Smooth muscle cell (in vitro differentiated cells): ENCODE data around the gene GRM7. TPM values are rescaled to one million over a fixed set of nuclear protein-coding genes. Genes with fewer than 3 reads are reported as not detected.

Experiments used
- DNase-seq: peaks from one replicate; lab custom pipeline; 2025; ENCODE audit not compliant: unreplicated experiment; lab: John Stamatoyannopoulos, UW
- H2AFZ ChIP-seq: fragments of 200-600 bp; sonication (generic); 2 replicates; pipeline ENCODE4 v1.6.0; 2016; ENCODE audit warnings: antibody characterized with exemption, low read depth, mild to moderate bottlenecking
- H3F3A ChIP-seq: fragments of 200-600 bp; sonication (generic); 2 replicates; pipeline ENCODE4 v1.6.0; 2017; ENCODE audit warnings: antibody characterized with exemption, low read depth
- H3K27ac ChIP-seq: fragments of 200-600 bp; sonication (generic); 2 replicates; pipeline ENCODE4 v1.5.1; 2016; ENCODE audit warnings: low read depth, mild to moderate bottlenecking
- H3K27me3 ChIP-seq: fragments of 200-600 bp; sonication (generic); 2 replicates; pipeline ENCODE4 v1.6.1; 2016; ENCODE audit warnings: low read depth, mild to moderate bottlenecking
- H3K36me3 ChIP-seq: fragments of 200-600 bp; sonication (generic); 2 replicates; pipeline ENCODE4 v1.5.1; 2016; ENCODE audit warnings: low read depth
- H3K4me1 ChIP-seq: fragments of 200-600 bp; sonication (generic); 2 replicates; pipeline ENCODE4 v1.5.1; 2016; ENCODE audit warnings: low read depth
- H3K4me2 ChIP-seq: fragments of 200-600 bp; sonication (generic); 2 replicates; pipeline ENCODE4 v1.6.0; 2016; ENCODE audit warnings: mild to moderate bottlenecking
- H3K4me3 ChIP-seq: fragments of 200-600 bp; sonication (generic); 2 replicates; pipeline ENCODE4 v1.5.1; 2016; ENCODE audit warnings: mild to moderate bottlenecking
- H3K79me2 ChIP-seq: fragments of 200-600 bp; sonication (generic); 2 replicates; pipeline ENCODE4 v1.6.0; 2016; ENCODE audit warnings: low read depth, mild to moderate bottlenecking
- H3K9ac ChIP-seq: fragments of 200-600 bp; sonication (generic); 2 replicates; pipeline ENCODE4 v1.6.0; 2016; ENCODE audit warnings: low read depth
- H3K9me3 ChIP-seq: fragments of 200-600 bp; sonication (generic); replicated peaks from 2 replicates; pipeline ENCODE4 v1.5.1; 2016; ENCODE audit warnings: low read depth
- H4K20me1 ChIP-seq: fragments of 200-600 bp; sonication (generic); 2 replicates; pipeline ENCODE4 v1.6.0; 2016; ENCODE audit warnings: low read depth
- CTCF ChIP-seq: fragments of 200-600 bp; sonication (generic); IDR thresholded peaks from 2 replicates; pipeline ENCODE4 v1.5.1; 2017; ENCODE audit warnings: borderline replicate concordance, mild to moderate bottlenecking, antibody characterized with exemption; ENCODE audit not compliant: insufficient read depth, poor library complexity, severe bottlenecking
- WGBS: methylation state at CpG from one replicate; pipeline ENCODE4 v1.1.7; 2016; ENCODE audit warnings: low lambda C conversion rate; 5-methylcytosine and 5-hydroxymethylcytosine counted together
- polyA plus RNA-seq: library from polyadenylated mRNA; unstranded; fragments of >200 nt; fragmentation: Nextera tagmentation; extraction: Ambion mirVana; gene quantifications from 2 replicates; pipeline ENCODE4 v1.2.1, GENCODE V29; 2016
- total RNA-seq: library from RNA; depleted of rRNA; stranded (reverse); fragments of >200 nt; gene quantifications from 2 replicates; pipeline ENCODE4 v1.2.3, GENCODE V29; 2014

GRM7 gene
- total and polyA plus RNA-seq, 2 experiments from 2014 or later: not detected

DNA sequence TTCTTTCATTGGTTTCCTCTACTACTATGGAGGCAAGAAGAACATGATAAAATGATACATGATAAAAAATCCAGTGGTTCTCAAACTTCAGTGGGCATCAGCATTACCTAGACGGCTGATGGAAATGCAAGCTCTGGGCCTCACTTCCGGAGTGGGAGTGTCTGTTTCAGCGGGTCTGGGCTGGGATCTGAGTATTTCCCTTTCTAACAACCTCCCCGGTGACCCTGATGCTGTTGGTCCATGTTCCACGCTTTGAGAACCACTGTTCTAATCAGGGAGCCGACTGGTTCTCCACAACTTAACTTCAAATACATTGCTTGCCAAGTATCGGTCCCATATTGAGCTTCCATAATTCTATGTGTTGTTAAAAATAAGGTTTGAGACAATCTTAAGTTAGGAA is 928.4 kb downstream of the GRM7 start:
- Histone ChIP-seq H3K36me3 (no peaks in the 10 kb centered on the region), H2AFZ (no peak overlapping the region), H3K79me2 (no peaks in the 10 kb centered on the region), H3K4me3 (no peak overlapping the region), H3K9me3 (no peaks in the 10 kb centered on the region), H4K20me1 (no peaks in the 10 kb centered on the region), H3F3A (no peaks in the 10 kb centered on the region), H3K4me1 (no peaks in the 10 kb centered on the region), H3K27ac (no peak overlapping the region), H3K4me2 (no peak overlapping the region), H3K27me3 (no peaks in the 10 kb centered on the region), H3K9ac (no peak overlapping the region)
- no peak for TF ChIP-seq CTCF
- DNase-seq: no peak
- WGBS: 67% methylated on average over 7 of the region's 7 CpGs

DNA sequence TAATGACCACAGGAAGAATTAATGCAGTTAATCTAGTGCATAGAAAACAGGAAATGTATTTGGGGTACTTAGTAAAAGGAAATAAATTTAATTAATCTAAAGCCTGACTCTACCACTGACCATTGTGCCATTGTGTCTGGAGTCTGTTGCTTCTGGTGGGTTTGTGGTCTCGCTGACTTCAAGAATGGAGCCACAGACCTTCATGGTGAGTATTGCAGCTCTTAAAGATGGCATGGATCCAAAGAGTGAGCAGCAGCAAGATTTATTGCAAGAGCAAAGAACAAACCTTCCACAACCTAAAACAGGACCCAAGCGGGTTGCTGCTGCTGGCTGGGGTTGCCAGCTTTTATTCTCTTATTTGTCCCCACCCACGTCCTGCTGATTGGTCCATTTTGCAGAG is 929.2 kb downstream of the GRM7 start:
- Histone ChIP-seq H2AFZ (no peak overlapping the region), H3K79me2 (no peaks in the 10 kb centered on the region), H3K4me1 (no peaks in the 10 kb centered on the region), H3K27ac (no peak overlapping the region), H3F3A (no peaks in the 10 kb centered on the region), H3K9ac (no peak overlapping the region), H3K36me3 (no peaks in the 10 kb centered on the region), H4K20me1 (no peaks in the 10 kb centered on the region), H3K9me3 (no peaks in the 10 kb centered on the region), H3K27me3 (no peaks in the 10 kb centered on the region), H3K4me2 (no peak overlapping the region), H3K4me3 (no peak overlapping the region)
- no peak for TF ChIP-seq CTCF
- no peak for DNase-seq
- 91% methylated on average over 3 of the region's 3 CpGs for WGBS
